NOMO-1 treated with dmso at 0.1 percent for 144 hours (cell line): ENCODE data around the gene TFCP2L1.
"Not testable (repeated sequence)": the region's sequence is repeated elsewhere in the genome, so short reads cannot be mapped to it uniquely, and the experiment has no call there.

Experiments used
- DNase-seq: peaks from one replicate; lab custom pipeline; 2025; ENCODE audit not compliant: unreplicated experiment; lab: John Stamatoyannopoulos, UW

Gene TFCP2L1

GRCh38 chr2:121269436-121269835 is 15.6 kb downstream of the TFCP2L1 start:
- not testable (repeated sequence) for DNase-seq

DNA sequence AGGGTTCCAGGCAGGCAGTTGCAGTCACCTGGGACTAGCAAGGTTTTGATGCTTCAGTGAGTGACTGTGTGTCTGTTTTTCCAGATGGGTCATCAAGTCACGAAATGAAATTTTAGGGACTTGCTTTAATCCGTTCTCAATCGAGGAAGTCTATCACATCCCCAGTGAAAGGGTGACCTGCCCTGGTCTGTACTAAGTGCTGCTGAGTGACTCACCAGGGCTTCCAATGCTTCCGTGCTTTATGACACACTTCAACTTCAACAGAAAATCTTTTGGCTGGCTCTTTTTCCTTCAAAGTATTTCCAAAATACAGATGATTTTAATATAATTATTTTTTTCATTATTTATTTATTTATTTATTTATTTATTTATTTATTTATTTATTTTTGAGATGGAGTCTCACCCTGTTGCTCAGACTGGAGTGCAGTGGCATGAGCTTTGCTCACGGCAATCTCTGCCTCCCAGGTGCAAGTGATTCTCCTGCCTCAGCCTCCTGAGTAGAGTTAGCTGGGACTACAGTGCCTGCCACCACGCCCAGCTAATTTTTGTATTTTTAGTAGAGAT is 18.4 kb downstream of the TFCP2L1 start:
- DNase-seq: no peak

GRCh38 chr2:121263996-121264715 is 20.8 kb downstream of the TFCP2L1 start:
- DNase-seq: no peak

DNA sequence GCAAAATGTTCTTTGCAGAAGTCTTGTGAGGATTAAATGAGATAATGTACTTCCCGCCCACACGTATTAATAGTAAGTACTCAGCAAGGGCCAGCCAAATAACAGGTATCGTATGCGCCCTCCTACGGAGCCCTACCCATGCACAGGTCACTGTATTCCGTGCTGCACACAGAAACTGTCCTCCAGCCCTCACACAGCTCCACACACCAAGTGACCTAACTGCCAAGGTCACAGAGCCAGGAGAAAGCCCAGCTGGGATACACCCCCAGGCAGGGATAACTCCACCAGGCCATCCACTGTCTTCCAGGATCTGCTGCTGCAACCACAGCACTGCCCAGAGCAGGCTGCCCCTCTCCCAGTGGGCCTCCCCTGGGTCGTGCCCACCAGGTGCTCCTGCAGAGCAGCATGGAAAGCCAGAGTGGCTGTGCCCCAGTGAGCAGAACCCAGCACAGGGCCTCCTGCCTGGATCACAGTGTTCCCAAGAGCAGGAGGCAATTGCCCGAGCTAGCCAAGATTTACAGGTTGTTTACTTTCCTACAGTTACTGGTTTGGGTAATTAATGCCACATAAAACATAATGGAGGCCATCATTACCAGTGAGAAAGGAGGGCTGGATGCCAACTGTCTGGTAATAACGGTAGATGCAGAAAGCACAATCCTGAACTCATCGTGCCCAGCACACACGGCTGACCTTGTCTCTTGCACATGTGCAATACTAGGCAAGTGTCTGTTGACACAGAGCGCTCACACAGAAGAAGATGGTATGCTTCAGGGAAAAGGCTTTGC is 24.4 kb downstream of the TFCP2L1 start:
- no peak for DNase-seq

- DNase-seq: no peak
Measured at GRCh38 chr2:121258051-121258450, 27.0 kb downstream of the TFCP2L1 start.

DNA sequence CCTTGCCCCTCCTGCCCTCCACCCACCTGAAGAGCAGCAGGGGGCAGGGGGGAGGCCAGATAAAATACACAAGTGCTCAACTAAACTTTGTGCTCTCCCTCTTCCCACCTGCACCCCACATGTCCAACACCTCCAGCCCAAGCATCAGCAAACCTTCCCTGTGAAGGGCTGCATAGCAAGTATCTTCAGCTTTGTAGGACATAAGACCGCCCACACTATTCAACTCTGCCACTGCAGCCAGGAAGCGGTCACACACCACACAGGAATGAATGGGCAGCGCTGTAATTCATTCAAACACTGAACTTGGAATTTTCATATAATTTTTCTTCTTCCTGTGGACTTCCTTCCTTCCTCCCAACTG is 27.5 kb downstream of the TFCP2L1 start:
- DNase-seq: no peak

GRCh38 chr2:121256720-121257479 is 28.1 kb downstream of the TFCP2L1 start:
- DNase-seq: no peak

DNA sequence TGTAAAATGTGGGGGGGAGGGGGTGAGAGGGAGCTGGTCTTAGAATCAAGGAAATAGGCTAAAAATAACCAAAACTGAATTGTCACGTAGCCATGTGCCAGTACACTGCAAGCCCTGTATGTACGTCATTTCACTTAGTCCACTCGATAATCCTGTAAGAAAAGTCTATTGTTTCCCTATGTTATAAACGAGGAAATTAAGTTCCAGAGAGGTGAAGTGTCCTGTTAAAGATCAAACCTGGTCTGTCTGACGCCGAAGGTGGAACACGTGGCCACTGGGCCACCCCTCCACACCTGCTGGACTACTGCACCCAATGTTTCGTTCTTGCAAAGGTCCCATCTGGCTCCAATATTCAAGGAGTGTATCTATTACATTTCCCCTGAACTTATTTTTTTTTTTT is 29.6 kb downstream of the TFCP2L1 start:
- no peak for DNase-seq

- no peak for DNase-seq
Measured at GRCh38 chr2:121254748-121255147, 30.3 kb downstream of the TFCP2L1 start.

GRCh38 chr2:121253674-121254240 is 31.2 kb downstream of the TFCP2L1 start:
- DNase-seq: no peak

GRCh38 chr2:121253021-121253673 is 31.9 kb downstream of the TFCP2L1 start:
- no peak for DNase-seq

- no peak for DNase-seq
Measured at GRCh38 chr2:121251497-121251896, 33.5 kb downstream of the TFCP2L1 start.

- no peak for DNase-seq
Measured at GRCh38 chr2:121248766-121249343, 36.1 kb downstream of the TFCP2L1 start.

- DNase-seq: no peak
Measured at GRCh38 chr2:121247971-121248370, 37.0 kb downstream of the TFCP2L1 start.

- no peak for DNase-seq
Measured at GRCh38 chr2:121247534-121247933, 37.5 kb downstream of the TFCP2L1 start.

DNA sequence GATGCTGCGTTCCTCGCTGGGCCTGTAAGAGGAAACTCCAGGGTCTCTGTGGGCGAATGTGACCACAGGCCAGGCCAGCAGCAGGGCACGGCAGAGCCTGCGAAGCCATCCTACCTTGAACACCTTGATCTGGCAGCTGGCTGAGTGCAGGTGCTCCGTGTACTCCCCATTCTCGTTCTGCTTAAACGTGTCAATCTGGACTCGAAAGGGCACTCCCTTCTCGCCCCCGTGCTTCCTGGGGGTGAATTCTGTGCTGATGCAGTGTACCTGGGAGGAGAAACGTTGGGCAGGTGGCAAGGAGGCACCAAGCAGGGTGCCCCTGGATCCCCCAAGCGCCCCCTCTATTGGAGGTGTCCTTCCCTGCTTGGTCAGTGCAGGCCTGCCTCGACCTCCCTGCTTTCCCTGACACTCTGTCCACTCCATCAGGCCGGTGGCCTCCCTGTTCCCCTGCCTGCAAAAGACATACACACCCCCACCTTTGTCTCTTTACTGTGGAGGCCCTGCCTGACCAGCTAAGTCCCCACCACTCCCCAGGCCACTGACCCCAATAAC is 38.2 kb downstream of the TFCP2L1 start:
- no peak for DNase-seq

DNA sequence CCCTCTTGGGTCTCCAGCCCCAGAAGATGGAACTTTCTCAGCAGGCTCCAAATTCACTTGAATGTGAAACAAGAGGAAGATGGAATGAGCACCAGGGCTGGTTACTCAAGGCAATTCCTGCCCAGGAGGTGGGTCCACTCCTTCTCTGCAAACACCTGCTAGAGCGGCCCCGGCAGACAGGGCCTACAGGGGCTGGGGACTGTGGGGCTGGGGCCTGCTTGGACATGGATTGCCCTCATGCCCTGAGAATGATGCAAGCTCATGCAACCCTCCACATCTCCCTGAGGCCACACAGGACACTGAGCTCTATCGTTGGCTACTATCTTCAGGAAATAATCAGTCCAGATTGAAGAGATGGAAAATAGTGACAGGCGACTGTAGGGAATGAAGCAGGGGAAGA is 39.1 kb downstream of the TFCP2L1 start:
- no peak for DNase-seq

DNA sequence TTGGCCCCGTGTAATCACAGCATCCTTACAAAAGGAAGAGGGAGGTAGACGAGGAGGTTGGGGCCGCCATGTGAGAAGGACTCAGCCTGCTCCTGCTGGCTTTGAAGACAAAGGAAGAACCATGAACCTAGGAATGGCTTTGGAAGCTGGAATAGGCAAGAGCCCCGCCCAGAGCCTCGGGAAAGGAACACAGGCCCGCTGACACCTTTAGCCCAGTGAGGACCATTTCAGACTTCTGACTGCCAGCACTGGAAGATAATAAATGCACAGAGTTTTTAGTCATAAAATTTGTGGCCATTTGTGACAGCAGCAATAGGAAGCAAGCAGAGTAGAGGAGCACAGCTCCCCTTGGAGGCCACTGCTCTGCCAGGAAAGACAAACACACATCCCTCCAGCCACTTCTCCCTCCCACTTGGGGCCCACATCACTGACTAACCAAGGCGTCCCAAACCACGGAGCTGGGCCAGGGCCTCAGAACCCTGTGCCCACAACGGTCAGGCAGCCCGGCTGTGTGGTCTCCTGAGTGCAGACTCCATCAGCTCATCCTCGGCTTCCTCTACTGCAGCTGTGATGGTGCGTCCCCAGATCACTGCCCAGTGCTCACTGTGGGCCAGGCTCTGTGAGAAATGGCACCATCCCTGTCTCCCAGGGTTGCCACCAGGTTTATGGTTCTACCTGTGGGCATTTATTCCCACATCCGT is 39.7 kb downstream of the TFCP2L1 start:
- DNase-seq: no peak

DNA sequence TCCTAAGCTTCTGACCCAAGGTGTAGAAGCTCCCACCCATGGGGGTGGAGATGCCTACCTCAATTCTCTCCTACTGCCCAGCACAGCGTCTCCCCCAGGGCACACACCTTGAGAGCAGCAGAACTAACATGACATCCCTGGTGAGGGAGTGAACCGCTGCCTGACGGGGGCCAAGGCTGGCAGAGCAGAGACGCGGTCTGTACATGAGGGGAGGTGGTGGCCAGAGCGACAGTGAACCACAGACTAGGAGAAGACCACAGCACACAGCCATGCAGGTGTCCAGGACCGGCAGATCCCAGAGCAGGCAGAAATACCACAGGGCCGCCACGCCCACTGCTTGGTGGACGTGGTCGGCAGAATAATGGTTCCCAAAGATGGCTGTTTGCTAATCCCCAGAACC is 40.4 kb downstream of the TFCP2L1 start:
- no peak for DNase-seq
